H1 (cell line): Measurements from ENCODE around the gene ARHGEF19. TPM values are rescaled to one million over a fixed set of nuclear protein-coding genes. Genes with fewer than 3 reads are reported as not detected.

Experiments used
- CBX5 ChIP-seq: fragments of 300-800, 300-1000 bp; sonication (generic); IDR thresholded peaks from 2 replicates; pipeline ENCODE4 v1.7.1; 2016; ENCODE audit warnings: antibody characterized with exemption, low read length, low read depth
- KDM1A ChIP-seq: fragments of 200-600, 300-600 bp; sonication (generic); IDR thresholded peaks from 2 replicates; pipeline ENCODE4 v1.7.1; 2016; ENCODE audit warnings: mild to moderate bottlenecking, low read length, borderline replicate concordance
- POLR2AphosphoS5 ChIP-seq: IDR thresholded peaks from 2 replicates; pipeline ENCODE4 v1.6.1; 2011; ENCODE audit warnings: low read depth, low read length
- RXRA ChIP-seq: IDR thresholded peaks from 2 replicates; pipeline ENCODE4 v1.6.1; 2011; ENCODE audit warnings: low read depth, mild to moderate bottlenecking, low read length, moderate library complexity; ENCODE audit not compliant: insufficient read depth
- SAP30 ChIP-seq: fragments of 300-600 bp; sonication (generic); IDR thresholded peaks from 2 replicates; pipeline ENCODE4 v1.7.1; 2012; ENCODE audit warnings: low read length, moderate library complexity, mild to moderate bottlenecking, inconsistent platforms; ENCODE audit not compliant: insufficient read depth, insufficient replicate concordance
- TEAD4 ChIP-seq: IDR thresholded peaks from 2 replicates; pipeline ENCODE4 v1.6.1; 2012; ENCODE audit warnings: low read depth, low read length, inconsistent platforms, mixed read lengths
- YY1 ChIP-seq: IDR thresholded peaks from 2 replicates; pipeline ENCODE4 v1.6.1; 2011; ENCODE audit warnings: low read depth, mild to moderate bottlenecking, low read length
- polyA plus RNA-seq, 7 experiments: library from polyadenylated mRNA; depleted of rRNA in 3 of 7; stranded (reverse) in 5 of 7; unstranded in 2 of 7; fragments of >200 nt in 5 of 7; fragments of 200-250 nt in 2 of 7; gene quantifications; 1 replicate in 5 of 7; 2 replicates in 1 of 7; 4 replicates in 1 of 7; pipeline versions ENCODE4 v1.2.1 to v1.2.3, GENCODE V29; 2011 to 2013; ENCODE audit warnings: missing spikeins in 2 of 7, mixed read lengths in 2 of 7
- total RNA-seq: library from RNA; stranded (reverse); fragmentation: NEBNext Ultra II Directional; extraction: Animal tissue kit (Norgen Biotek cat#: 25700); gene quantifications from 2 replicates; pipeline ENCODE4 v1.2.1, GENCODE V29; 2021
- TF ChIP-seq, protein P1 (sequence below): fragments of 300-600 bp; sonication (generic); IDR thresholded peaks from 2 replicates; pipeline ENCODE4 v1.7.1; 2012; ENCODE audit warnings: low read length, moderate library complexity, mild to moderate bottlenecking, inconsistent platforms; ENCODE audit not compliant: insufficient replicate concordance

ARHGEF19 gene
- total and polyA plus RNA-seq, 2 of the 8 experiments (the other 6 are each of a cell fraction or from before 2014, with no cell fraction given) = 47.5 to 56.4 TPM

GRCh38 chr1:16168622-16169360 is 43.7 kb downstream of the ARHGEF19 start (continued):
- TF ChIP-seq, protein P1, sequence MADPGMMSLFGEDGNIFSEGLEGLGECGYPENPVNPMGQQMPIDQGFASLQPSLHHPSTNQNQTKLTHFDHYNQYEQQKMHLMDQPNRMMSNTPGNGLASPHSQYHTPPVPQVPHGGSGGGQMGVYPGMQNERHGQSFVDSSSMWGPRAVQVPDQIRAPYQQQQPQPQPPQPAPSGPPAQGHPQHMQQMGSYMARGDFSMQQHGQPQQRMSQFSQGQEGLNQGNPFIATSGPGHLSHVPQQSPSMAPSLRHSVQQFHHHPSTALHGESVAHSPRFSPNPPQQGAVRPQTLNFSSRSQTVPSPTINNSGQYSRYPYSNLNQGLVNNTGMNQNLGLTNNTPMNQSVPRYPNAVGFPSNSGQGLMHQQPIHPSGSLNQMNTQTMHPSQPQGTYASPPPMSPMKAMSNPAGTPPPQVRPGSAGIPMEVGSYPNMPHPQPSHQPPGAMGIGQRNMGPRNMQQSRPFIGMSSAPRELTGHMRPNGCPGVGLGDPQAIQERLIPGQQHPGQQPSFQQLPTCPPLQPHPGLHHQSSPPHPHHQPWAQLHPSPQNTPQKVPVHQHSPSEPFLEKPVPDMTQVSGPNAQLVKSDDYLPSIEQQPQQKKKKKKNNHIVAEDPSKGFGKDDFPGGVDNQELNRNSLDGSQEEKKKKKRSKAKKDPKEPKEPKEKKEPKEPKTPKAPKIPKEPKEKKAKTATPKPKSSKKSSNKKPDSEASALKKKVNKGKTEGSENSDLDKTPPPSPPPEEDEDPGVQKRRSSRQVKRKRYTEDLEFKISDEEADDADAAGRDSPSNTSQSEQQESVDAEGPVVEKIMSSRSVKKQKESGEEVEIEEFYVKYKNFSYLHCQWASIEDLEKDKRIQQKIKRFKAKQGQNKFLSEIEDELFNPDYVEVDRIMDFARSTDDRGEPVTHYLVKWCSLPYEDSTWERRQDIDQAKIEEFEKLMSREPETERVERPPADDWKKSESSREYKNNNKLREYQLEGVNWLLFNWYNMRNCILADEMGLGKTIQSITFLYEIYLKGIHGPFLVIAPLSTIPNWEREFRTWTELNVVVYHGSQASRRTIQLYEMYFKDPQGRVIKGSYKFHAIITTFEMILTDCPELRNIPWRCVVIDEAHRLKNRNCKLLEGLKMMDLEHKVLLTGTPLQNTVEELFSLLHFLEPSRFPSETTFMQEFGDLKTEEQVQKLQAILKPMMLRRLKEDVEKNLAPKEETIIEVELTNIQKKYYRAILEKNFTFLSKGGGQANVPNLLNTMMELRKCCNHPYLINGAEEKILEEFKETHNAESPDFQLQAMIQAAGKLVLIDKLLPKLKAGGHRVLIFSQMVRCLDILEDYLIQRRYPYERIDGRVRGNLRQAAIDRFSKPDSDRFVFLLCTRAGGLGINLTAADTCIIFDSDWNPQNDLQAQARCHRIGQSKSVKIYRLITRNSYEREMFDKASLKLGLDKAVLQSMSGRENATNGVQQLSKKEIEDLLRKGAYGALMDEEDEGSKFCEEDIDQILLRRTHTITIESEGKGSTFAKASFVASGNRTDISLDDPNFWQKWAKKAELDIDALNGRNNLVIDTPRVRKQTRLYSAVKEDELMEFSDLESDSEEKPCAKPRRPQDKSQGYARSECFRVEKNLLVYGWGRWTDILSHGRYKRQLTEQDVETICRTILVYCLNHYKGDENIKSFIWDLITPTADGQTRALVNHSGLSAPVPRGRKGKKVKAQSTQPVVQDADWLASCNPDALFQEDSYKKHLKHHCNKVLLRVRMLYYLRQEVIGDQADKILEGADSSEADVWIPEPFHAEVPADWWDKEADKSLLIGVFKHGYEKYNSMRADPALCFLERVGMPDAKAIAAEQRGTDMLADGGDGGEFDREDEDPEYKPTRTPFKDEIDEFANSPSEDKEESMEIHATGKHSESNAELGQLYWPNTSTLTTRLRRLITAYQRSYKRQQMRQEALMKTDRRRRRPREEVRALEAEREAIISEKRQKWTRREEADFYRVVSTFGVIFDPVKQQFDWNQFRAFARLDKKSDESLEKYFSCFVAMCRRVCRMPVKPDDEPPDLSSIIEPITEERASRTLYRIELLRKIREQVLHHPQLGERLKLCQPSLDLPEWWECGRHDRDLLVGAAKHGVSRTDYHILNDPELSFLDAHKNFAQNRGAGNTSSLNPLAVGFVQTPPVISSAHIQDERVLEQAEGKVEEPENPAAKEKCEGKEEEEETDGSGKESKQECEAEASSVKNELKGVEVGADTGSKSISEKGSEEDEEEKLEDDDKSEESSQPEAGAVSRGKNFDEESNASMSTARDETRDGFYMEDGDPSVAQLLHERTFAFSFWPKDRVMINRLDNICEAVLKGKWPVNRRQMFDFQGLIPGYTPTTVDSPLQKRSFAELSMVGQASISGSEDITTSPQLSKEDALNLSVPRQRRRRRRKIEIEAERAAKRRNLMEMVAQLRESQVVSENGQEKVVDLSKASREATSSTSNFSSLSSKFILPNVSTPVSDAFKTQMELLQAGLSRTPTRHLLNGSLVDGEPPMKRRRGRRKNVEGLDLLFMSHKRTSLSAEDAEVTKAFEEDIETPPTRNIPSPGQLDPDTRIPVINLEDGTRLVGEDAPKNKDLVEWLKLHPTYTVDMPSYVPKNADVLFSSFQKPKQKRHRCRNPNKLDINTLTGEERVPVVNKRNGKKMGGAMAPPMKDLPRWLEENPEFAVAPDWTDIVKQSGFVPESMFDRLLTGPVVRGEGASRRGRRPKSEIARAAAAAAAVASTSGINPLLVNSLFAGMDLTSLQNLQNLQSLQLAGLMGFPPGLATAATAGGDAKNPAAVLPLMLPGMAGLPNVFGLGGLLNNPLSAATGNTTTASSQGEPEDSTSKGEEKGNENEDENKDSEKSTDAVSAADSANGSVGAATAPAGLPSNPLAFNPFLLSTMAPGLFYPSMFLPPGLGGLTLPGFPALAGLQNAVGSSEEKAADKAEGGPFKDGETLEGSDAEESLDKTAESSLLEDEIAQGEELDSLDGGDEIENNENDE = no peak
- no peak for TF ChIP-seq CBX5
- TF ChIP-seq RXRA = no peak
- TF ChIP-seq POLR2AphosphoS5 = no peak
- no peak for TF ChIP-seq KDM1A
- TF ChIP-seq SAP30 = no peak
- no peak for TF ChIP-seq TEAD4
- no peak for TF ChIP-seq YY1
